Fibroblast of lung (primary cell): ENCODE results near the gene BORCS6. TPM values are rescaled to one million over a fixed set of nuclear protein-coding genes. Genes with fewer than 3 reads are reported as not detected.

Experiments
- DNase-seq, 2 donors: peaks; one replicate each; pipeline versions ENCODE4 v3.0.0 to v3.0.0-alpha.2; 2010; ENCODE audit warnings: low read depth in 2 of 2
- H2AFZ ChIP-seq: 2 replicates; pipeline ENCODE4 v1.5.1; 2012; ENCODE audit warnings: low read length, control low read depth, inconsistent platforms
- H3K27ac ChIP-seq: 2 replicates; pipeline ENCODE4 v1.5.1; 2011; ENCODE audit warnings: low read length, control low read depth; ENCODE audit not compliant: insufficient read depth
- H3K27me3 ChIP-seq: 2 replicates; pipeline ENCODE4 v1.5.1; 2011; ENCODE audit warnings: mild to moderate bottlenecking, low read length; ENCODE audit not compliant: control insufficient read depth, insufficient read depth
- H3K36me3 ChIP-seq: 2 replicates; pipeline ENCODE4 v1.5.1; 2011; ENCODE audit warnings: low read length; ENCODE audit not compliant: control insufficient read depth, insufficient read depth
- H3K4me1 ChIP-seq: 2 replicates; pipeline ENCODE4 v1.5.1; 2011; ENCODE audit warnings: low read length; ENCODE audit not compliant: control insufficient read depth, insufficient read depth; ENCODE audit errors: extremely low read depth
- H3K4me2 ChIP-seq: 2 replicates; pipeline ENCODE4 v1.5.1; 2011; ENCODE audit warnings: low read length, control low read depth; ENCODE audit not compliant: insufficient read depth; ENCODE audit errors: extremely low read depth
- H3K4me3 ChIP-seq, 4 experiments: fragments of 200-600 bp in 1 of 4; sonication (generic) in 1 of 4; replicated peaks in 1 of 4; 2 replicates each; pipeline ENCODE4 v1.5.1; 2011 to 2016; ENCODE audit warnings: low read length in 4 of 4, low read depth in 3 of 4, mild to moderate bottlenecking in 3 of 4, control low read depth in 2 of 4, inconsistent platforms in 1 of 4, mixed read lengths in 1 of 4; ENCODE audit not compliant: insufficient read depth in 1 of 4; ENCODE audit errors: control extremely low read depth in 1 of 4
- H3K79me2 ChIP-seq: 2 replicates; pipeline ENCODE4 v1.5.1; 2012; ENCODE audit warnings: mild to moderate bottlenecking, low read length, inconsistent platforms; ENCODE audit not compliant: control insufficient read depth, insufficient read depth
- H3K9ac ChIP-seq: 2 replicates; pipeline ENCODE4 v1.5.1; 2011; ENCODE audit warnings: mild to moderate bottlenecking, low read length, control low read depth; ENCODE audit not compliant: insufficient read depth
- H3K9me3 ChIP-seq: 2 replicates; pipeline ENCODE4 v1.5.1; 2012; ENCODE audit warnings: low read depth, low read length; ENCODE audit not compliant: control insufficient read depth, insufficient read depth
- H4K20me1 ChIP-seq: 2 replicates; pipeline ENCODE4 v1.5.1; 2011; ENCODE audit warnings: low read length; ENCODE audit not compliant: control insufficient read depth, insufficient read depth; ENCODE audit errors: extremely low read depth
- EZH2 ChIP-seq: IDR thresholded peaks from 2 replicates; pipeline ENCODE4 v1.5.1; 2012; ENCODE audit warnings: low read length, control low read depth, mild to moderate bottlenecking; ENCODE audit errors: missing control alignments
- polyA plus RNA-seq, 2 donors: library from polyadenylated mRNA; depleted of rRNA in 1 of 2; stranded (reverse) in 1 of 2; unstranded in 1 of 2; fragments of >200 nt; gene quantifications; 2 replicates each; pipeline ENCODE4 v1.2.1, GENCODE V29; 2011 to 2012; ENCODE audit warnings: missing spikeins in 1 of 2
- total RNA-seq: library from RNA; depleted of rRNA; stranded (reverse); fragments of >200 nt; gene quantifications from 2 replicates; pipeline ENCODE4 v1.2.1, GENCODE V29; 2014
- TF ChIP-seq, protein P1 (sequence below), 2 donors: IDR thresholded peaks in 1 of 2; conservative IDR thresholded peaks in 1 of 2; 1 replicate in 1 of 2; 2 replicates in 1 of 2; pipeline ENCODE4 v1.5.1; 2011 to 2012; ENCODE audit warnings: low read length in 2 of 2, control low read depth in 1 of 2, inconsistent platforms in 1 of 2, low read depth in 1 of 2, mild to moderate bottlenecking in 1 of 2

The BORCS6 gene
- total and polyA plus RNA-seq, 2 donors (not counting 1 experiment from before 2014, with no cell fraction given) = 2.9 to 11.4 TPM

- H4K20me1 ChIP-seq = no peaks in the 10 kb centered on the region
- peaks cover 2% of the 10 kb centered on the region for H3K79me2 ChIP-seq
- H3K9me3 ChIP-seq = no peaks in the 10 kb centered on the region
- peaks cover 2% of the 10 kb centered on the region for H3K4me1 ChIP-seq
- no peak overlapping the region for H3K4me2 ChIP-seq
- no peak overlapping the region for H3K9ac ChIP-seq
- H3K27ac ChIP-seq = no peak overlapping the region
- no peak for DNase-seq
- peaks cover 41% of the 10 kb centered on the region for H3K36me3 ChIP-seq
- no peak overlapping the region for H2AFZ ChIP-seq
- no peak for TF ChIP-seq EZH2
- H3K27me3 ChIP-seq = no peaks in the 10 kb centered on the region
- H3K4me3 ChIP-seq = no peak overlapping the region
Measured at GRCh38 chr17:8145811-8146210, 44.2 kb downstream of the BORCS6 start.

DNA sequence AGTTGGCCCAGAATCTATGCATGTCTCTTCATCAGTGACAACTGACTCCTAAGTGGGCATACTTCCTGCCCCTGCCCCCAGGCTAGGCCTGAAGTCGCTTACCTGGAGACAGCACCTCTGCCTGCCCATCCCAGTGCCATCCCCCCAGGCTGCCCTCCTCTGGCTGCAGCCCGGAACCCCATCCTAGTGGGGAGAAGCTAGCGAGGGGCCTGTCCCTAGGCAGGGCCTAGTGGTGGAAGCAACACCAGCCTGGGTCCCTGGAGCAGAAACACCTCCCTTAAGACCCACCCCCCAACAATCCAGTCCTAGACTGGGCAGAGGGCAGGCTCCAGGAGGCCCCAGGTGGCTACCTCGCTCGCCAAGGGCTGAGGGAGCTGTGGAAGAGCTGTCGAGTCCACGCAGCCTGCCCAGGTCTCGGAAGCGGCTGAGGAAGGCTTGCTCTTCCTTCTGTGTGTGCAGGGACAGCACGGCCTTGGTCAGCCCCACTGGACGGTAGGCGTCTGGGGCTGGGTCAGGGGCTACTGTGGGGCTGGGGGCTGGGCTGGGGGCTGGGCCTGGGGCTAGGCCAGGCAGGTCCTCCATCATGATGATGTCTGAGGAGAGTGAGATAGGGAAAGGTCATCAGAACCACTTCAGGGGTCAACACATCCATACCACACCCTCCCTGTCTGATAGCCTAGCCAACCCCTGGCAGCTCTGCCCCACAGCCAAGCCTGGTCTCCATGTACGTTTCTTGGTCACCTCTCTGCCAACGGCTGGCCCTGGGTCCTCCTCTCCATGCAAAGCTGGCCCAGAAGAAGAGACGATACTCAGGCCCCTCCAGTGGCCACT, 45.4 kb downstream of the BORCS6 start:
- no peak overlapping the region for H3K9ac ChIP-seq

DNA sequence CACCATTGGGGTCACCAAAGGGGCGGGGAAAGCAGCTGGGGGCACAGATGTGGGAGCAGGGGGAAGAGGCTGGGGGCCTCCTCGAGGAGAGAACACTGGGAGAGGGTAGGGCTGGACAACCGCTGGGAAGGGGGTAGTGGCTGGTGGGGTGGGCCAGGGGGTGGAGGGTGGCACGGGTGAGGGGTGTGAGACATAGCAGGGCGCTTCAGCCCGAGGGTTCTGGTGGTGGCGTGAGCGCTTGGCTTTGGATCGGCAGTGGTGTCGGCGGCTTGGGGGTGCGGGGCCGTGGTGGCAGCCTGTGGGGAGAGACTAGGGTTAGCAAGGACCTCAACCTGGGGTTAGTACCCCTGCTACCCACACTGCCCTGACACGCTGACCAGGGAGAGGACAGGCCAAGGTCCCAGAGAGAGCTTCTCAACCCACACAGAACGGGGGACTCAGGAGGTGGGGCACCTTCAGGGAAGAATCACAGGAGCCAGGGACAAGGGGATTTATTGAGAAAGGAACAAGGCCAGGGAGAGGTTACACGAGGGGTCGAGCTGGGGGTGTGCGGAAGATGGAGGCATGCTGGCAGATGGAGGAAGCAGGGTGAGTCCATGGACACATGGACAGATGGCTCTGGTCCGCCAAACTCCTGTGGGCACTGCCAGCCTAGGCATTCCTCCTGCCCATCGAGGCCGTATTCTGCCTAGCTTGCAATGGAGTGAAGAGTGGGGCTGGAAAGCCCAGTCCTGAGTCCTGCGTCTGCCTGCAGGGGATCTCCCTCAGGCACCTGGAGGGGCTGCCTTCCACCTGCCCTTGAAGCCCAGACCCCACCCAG, 46.2 kb downstream of the BORCS6 start:
- TF ChIP-seq EZH2 = no peak
- TF ChIP-seq, protein P1, sequence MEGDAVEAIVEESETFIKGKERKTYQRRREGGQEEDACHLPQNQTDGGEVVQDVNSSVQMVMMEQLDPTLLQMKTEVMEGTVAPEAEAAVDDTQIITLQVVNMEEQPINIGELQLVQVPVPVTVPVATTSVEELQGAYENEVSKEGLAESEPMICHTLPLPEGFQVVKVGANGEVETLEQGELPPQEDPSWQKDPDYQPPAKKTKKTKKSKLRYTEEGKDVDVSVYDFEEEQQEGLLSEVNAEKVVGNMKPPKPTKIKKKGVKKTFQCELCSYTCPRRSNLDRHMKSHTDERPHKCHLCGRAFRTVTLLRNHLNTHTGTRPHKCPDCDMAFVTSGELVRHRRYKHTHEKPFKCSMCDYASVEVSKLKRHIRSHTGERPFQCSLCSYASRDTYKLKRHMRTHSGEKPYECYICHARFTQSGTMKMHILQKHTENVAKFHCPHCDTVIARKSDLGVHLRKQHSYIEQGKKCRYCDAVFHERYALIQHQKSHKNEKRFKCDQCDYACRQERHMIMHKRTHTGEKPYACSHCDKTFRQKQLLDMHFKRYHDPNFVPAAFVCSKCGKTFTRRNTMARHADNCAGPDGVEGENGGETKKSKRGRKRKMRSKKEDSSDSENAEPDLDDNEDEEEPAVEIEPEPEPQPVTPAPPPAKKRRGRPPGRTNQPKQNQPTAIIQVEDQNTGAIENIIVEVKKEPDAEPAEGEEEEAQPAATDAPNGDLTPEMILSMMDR (conservative IDR thresholded peaks at IDR 0.05 in 1 of 2, IDR thresholded peaks at IDR 0.05 in 1 of 2; ENCODE audit: low read depth in 1 of 2, low read length in 2 of 2) = no peak
- H3K27me3 ChIP-seq = no peaks in the 10 kb centered on the region
- no peak overlapping the region for H3K9ac ChIP-seq
- H3K79me2 ChIP-seq = no peaks in the 10 kb centered on the region
- no peaks in the 10 kb centered on the region for H3K9me3 ChIP-seq
- no peak overlapping the region for H2AFZ ChIP-seq
- H3K36me3 ChIP-seq = peaks cover 37% of the 10 kb centered on the region
- H3K4me3 ChIP-seq = no peak overlapping the region
- no peak overlapping the region for H3K27ac ChIP-seq
- no peak overlapping the region for H3K4me2 ChIP-seq
- no peaks in the 10 kb centered on the region for H4K20me1 ChIP-seq
- no peak for DNase-seq
- H3K4me1 ChIP-seq = no peaks in the 10 kb centered on the region

More for the DNA sequence above, 45.4 kb downstream of the BORCS6 start:
- Histone ChIP-seq H3K4me3 (no peak overlapping the region), H3K27me3 (no peaks in the 10 kb centered on the region), H3K36me3 (peaks cover 40% of the 10 kb centered on the region), H4K20me1 (no peaks in the 10 kb centered on the region), H3K27ac (no peak overlapping the region), H3K4me2 (no peak overlapping the region), H3K79me2 (no peaks in the 10 kb centered on the region), H3K4me1 (no peaks in the 10 kb centered on the region), H3K9me3 (no peaks in the 10 kb centered on the region), H2AFZ (no peak overlapping the region)
- DNase-seq = no peak
- TF ChIP-seq, protein P1 (conservative IDR thresholded peaks at IDR 0.05 in 1 of 2, IDR thresholded peaks at IDR 0.05 in 1 of 2; ENCODE audit: low read depth in 1 of 2, low read length in 2 of 2) = no peak
- no peak for TF ChIP-seq EZH2
